Measurements from ENCODE around the gene OR52A5. TPM values are rescaled to one million over a fixed set of nuclear protein-coding genes. Genes with fewer than 3 reads are reported as not detected.
A peak's percentile ranks its signal among the peaks of the same experiment; 100 is the strongest.

The OR52A5 gene
- total and polyA plus RNA-seq, 2 experiments from 2014 or later, result 0.11 to 0.24 TPM

GRCh38 chr11:5129457-5129877 is 8.7 kb downstream of the OR52A5 start (continued):
- no peak for TF ChIP-seq CTCF (conservative IDR thresholded peaks at IDR 0.05; ENCODE audit: low read depth in 2 of 2)
- TF ChIP-seq ZNF331 (CRISPR knock-in tag; IDR thresholded peaks at IDR 0.05; ENCODE audit: low read depth), result no peak
- TF ChIP-seq EZH2 (IDR thresholded peaks at IDR 0.05; ENCODE audit: low read depth, unreplicated experiment), result no peak
- no peak for TF ChIP-seq CREB1 (CRISPR knock-in tag; IDR thresholded peaks at IDR 0.05; ENCODE audit: low read depth)

GRCh38 chr11:5124891-5125620 is 13.1 kb downstream of the OR52A5 start:
- H3K4me3 Mint-ChIP-seq, result no peak overlapping the region
- Histone ChIP-seq H3K9me2 (ENCODE audit: insufficient read depth) (no peaks in the 10 kb centered on the region), H3K27ac (ENCODE audit: low read depth) (no peak overlapping the region), H4K20me1 (replicated peaks; ENCODE audit: insufficient read depth) (no peaks in the 10 kb centered on the region), H3K27me3 (ENCODE audit: insufficient read depth) (no peaks in the 10 kb centered on the region), H3K36me3 (ENCODE audit: insufficient read depth) (no peaks in the 10 kb centered on the region), H3K4me1 (ENCODE audit: insufficient read depth) (no peaks in the 10 kb centered on the region), H3F3A (replicated peaks; ENCODE audit: low read depth) (no peaks in the 10 kb centered on the region), H3K4me2 (no peak overlapping the region), H2AFZ (no peak overlapping the region), H3K4me3 (no peak overlapping the region), H3K79me2 (replicated peaks; ENCODE audit: insufficient read depth) (no peaks in the 10 kb centered on the region)
- H3K27me3 Mint-ChIP-seq (ENCODE audit: insufficient read depth, low read depth, poor library complexity), result no peaks in the 10 kb centered on the region
- no peak for ATAC-seq
- no peaks in the 10 kb centered on the region; the same call in 2 of the 3 replicates for H3K9me3 Mint-ChIP-seq
- H3K27ac Mint-ChIP-seq, result peak overlapping the region; percentile 45; the same call in 1 of the 2 replicates
- no peaks in the 10 kb centered on the region for H3K36me3 Mint-ChIP-seq (ENCODE audit: low read depth)
- no peak for DNase-seq (ENCODE audit: low spot score)
- H3K4me1 Mint-ChIP-seq, result peaks cover 6% of the 10 kb centered on the region; the same call in 2 of the 3 replicates
- TF ChIP-seq POLR2AphosphoS5 (IDR thresholded peaks at IDR 0.05; ENCODE audit: low read depth) (no peak), ZNF462 (CRISPR knock-in tag; IDR thresholded peaks at IDR 0.05) (no peak), REST (IDR thresholded peaks at IDR 0.05; ENCODE audit: unreplicated experiment) (no peak), CTCF (conservative IDR thresholded peaks at IDR 0.05; ENCODE audit: low read depth in 2 of 2) (no peak), EZH2phosphoT487 (IDR thresholded peaks at IDR 0.05; ENCODE audit: unreplicated experiment) (no peak)

Measured in GM23338 (cell line).